ENCODE data around the gene PHF20.

GRCh38 chr20:35883778-35884540 lies 112.1 kb downstream of the PHF20 start:
- TF ChIP-seq, protein P1, sequence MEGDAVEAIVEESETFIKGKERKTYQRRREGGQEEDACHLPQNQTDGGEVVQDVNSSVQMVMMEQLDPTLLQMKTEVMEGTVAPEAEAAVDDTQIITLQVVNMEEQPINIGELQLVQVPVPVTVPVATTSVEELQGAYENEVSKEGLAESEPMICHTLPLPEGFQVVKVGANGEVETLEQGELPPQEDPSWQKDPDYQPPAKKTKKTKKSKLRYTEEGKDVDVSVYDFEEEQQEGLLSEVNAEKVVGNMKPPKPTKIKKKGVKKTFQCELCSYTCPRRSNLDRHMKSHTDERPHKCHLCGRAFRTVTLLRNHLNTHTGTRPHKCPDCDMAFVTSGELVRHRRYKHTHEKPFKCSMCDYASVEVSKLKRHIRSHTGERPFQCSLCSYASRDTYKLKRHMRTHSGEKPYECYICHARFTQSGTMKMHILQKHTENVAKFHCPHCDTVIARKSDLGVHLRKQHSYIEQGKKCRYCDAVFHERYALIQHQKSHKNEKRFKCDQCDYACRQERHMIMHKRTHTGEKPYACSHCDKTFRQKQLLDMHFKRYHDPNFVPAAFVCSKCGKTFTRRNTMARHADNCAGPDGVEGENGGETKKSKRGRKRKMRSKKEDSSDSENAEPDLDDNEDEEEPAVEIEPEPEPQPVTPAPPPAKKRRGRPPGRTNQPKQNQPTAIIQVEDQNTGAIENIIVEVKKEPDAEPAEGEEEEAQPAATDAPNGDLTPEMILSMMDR (IDR thresholded peaks at IDR 0.05) = peak; percentile 44 to 75 (median 68)
- TF ChIP-seq POLR2A (IDR thresholded peaks at IDR 0.05) = no peak
